Astrocyte of the spinal cord (primary cell): ENCODE data around the gene SV2C.

ENCODE experiments used
- DNase-seq: peaks from one replicate; pipeline ENCODE4 v3.0.0; 2011; ENCODE audit warnings: low read depth, low spot score
- H3K4me3 ChIP-seq: 2 replicates; pipeline ENCODE4 v1.5.1; 2011; ENCODE audit warnings: low read depth, mild to moderate bottlenecking, low read length, moderate library complexity
- CTCF ChIP-seq: IDR thresholded peaks from 2 replicates; pipeline ENCODE4 v1.5.1; 2012; ENCODE audit warnings: low read depth, mild to moderate bottlenecking, low read length, inconsistent platforms
- in situ Hi-C: cut with HindIII; loops from 2 replicates; pipeline ENCODE4 v1.10.0; 2017; ENCODE audit warnings: low sequenced_read_pairs

SV2C gene

GRCh38 chr5:76402251-76402885 lies 319.2 kb downstream of the SV2C start:
- H3K4me3 ChIP-seq: peak overlapping the region; percentile 46
- in situ Hi-C loops: no loop called here
- DNase-seq: peak; percentile 13
- no peak for TF ChIP-seq CTCF

DNA sequence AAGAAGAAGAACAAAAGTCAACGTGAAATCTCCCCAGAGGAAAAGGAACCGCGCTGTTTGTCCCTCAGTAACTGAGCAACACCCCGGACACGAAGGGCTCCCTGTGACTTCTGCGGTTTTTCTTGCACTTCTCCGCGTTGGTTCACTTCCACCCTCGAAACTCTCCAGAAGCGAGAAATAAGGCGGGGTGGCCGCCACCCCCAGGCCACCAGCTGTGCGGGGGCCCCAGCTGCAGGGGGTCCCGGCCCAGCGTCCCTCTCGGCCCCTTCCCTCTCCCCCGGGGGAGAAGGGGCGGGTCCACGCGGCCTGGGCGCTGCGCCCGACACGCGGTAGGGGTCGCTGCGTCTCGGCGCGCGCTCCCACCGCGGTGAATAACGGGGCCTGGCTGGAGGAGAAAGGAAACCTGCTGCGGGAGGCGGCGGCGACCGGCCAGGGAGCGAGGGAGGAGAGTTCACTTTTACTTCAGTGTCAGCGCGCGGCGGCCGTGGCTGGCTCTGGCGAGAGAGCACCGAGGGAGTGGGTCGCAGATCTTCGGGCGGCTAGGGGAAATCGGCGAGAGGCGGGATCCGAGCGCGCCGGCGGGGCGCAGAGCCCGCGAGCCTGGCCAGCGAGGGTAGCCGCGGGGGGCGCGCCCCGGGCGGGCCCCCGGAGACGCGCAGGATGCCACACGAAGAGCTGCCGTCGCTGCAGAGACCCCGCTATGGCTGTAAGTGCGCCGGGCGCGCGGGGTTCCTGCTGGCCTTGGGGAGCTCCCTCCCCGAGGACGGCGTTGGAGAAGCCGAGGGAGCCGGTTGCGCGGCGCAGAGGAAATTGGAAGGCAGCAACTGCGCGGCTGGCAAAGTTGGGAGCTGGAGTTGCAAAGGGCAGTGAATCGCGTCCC lies 319.9 kb downstream of the SV2C start, which contains the start of gene IQGAP2:
IQGAP2 (plus strand) TSS at position 400 of the 880 bp plus-strand sequence; CDS start at position 661, 261 bp downstream.
- in situ Hi-C loops: no loop called here
- peak within 1 kb of the TSS; percentile 46 for H3K4me3 ChIP-seq
- peak; percentile 61 for DNase-seq
- peak; percentile 57 for TF ChIP-seq CTCF
